GM12878 (cell line): Measurements from ENCODE around the gene SEMA4D. TPM values are rescaled to one million over a fixed set of nuclear protein-coding genes. Genes with fewer than 3 reads are reported as not detected.

Source experiments
- ATAC-seq: fragments of 200-7000 bp; cut with Tn5 transposase; 3 replicates; pipeline ENCODE4 v1.9.1; 2020; ENCODE audit warnings: mild to moderate bottlenecking, moderate library complexity
- BruUV-seq: library from RNA; stranded (reverse); fragments of 400-500 nt; replicated peaks from 2 replicates; lab custom pipeline; 2021; lab: Mats Ljungman, UMichigan
- CTCF ChIA-PET: fragments of 300-600 bp; sonication (Branson Sonifier 250); formaldehyde crosslinking; extraction: SDS; loops from one replicate; lab custom pipeline; 2021; ENCODE audit warnings: inconsistent platforms; lab: Yijun Ruan, JAX
- POLR2A ChIA-PET: fragments of 350-600 bp; formaldehyde crosslinking; extraction: SDS; loops from one replicate; lab custom pipeline; 2021; ENCODE audit warnings: inconsistent platforms; lab: Charles Lee
- RAD21 ChIA-PET: fragments of 300-600 bp; sonication (Branson Sonifier 250); formaldehyde crosslinking; loops from one replicate; lab custom pipeline; 2023; ENCODE audit warnings: antibody characterized with exemption; ENCODE audit not compliant: unreplicated experiment; lab: Charles Lee
- SMC1A ChIA-PET: fragments of 300-600 bp; sonication (Branson Sonifier 250); formaldehyde crosslinking; loops from one replicate; lab custom pipeline; 2023; ENCODE audit not compliant: unreplicated experiment, uncharacterized antibody; lab: Charles Lee
- DNase-seq: peaks from one replicate; pipeline ENCODE4 v3.0.0-alpha.2; 2011; ENCODE audit warnings: low read depth, low spot score
- FAIRE-seq: peaks from 3 replicates; lab custom pipeline; 2011; peaks lifted over from hg19 to GRCh38; lab: Jason Lieb, UNC
- H2AFZ ChIP-seq: 2 replicates; pipeline ENCODE4 v1.6.0; 2011; ENCODE audit warnings: low read depth, low read length, control low read depth; ENCODE audit not compliant: control insufficient read depth
- H3K27ac ChIP-seq: 2 replicates; pipeline ENCODE4 v1.5.1; 2011; ENCODE audit warnings: control low read depth; ENCODE audit not compliant: control insufficient read depth, insufficient read depth
- H3K27me3 ChIP-seq, 2 experiments: replicated peaks in 1 of 2; 2 replicates each; pipeline versions ENCODE4 v1.6.0 to v1.6.1; 2011; ENCODE audit warnings: low read length in 1 of 2; ENCODE audit not compliant: control insufficient read depth in 2 of 2, insufficient read depth in 2 of 2
- H3K36me3 ChIP-seq, 2 experiments: 2 replicates each; pipeline ENCODE4 v1.5.1; 2011; ENCODE audit warnings: low read length in 1 of 2; ENCODE audit not compliant: control insufficient read depth in 2 of 2, insufficient read depth in 2 of 2
- H3K4me1 ChIP-seq: 2 replicates; pipeline ENCODE4 v1.6.1; 2011; ENCODE audit warnings: mild to moderate bottlenecking, low read length, moderate library complexity, mixed read lengths; ENCODE audit not compliant: control insufficient read depth, insufficient read depth
- H3K4me2 ChIP-seq: 2 replicates; pipeline ENCODE4 v1.6.0; 2011; ENCODE audit warnings: control low read depth; ENCODE audit not compliant: control insufficient read depth, insufficient read depth
- H3K4me3 ChIP-seq: fragments of 200-600 bp; sonication (generic); 2 replicates; pipeline ENCODE4 v1.5.1; 2016
- H3K79me2 ChIP-seq: 2 replicates; pipeline ENCODE4 v1.6.0; 2011; ENCODE audit warnings: low read length; ENCODE audit not compliant: control insufficient read depth, insufficient read depth
- H3K9ac ChIP-seq: 2 replicates; pipeline ENCODE4 v1.8.0; 2011; ENCODE audit warnings: low read length, control low read depth, mixed read lengths; ENCODE audit not compliant: control insufficient read depth, insufficient read depth
- H3K9me3 ChIP-seq: replicated peaks from 3 replicates; pipeline ENCODE4 v1.5.1; 2011; ENCODE audit warnings: mild to moderate bottlenecking, low read length; ENCODE audit not compliant: control insufficient read depth, insufficient read depth
- H4K20me1 ChIP-seq: 2 replicates; pipeline ENCODE4 v1.6.0; 2011; ENCODE audit not compliant: control insufficient read depth, insufficient read depth
- HDAC6 ChIP-seq: fragments of 200-600 bp; sonication (generic); IDR thresholded peaks from one replicate; pipeline ENCODE4 v1.8.0; 2017; ENCODE audit warnings: antibody characterized with exemption; ENCODE audit not compliant: unreplicated experiment
- NKRF ChIP-seq: fragments of 450-650 bp; conservative IDR thresholded peaks from 2 replicates; pipeline ENCODE4 v1.6.1; 2017; ENCODE audit warnings: mild to moderate bottlenecking, moderate library complexity
- WGBS: methylation state at CpG from one replicate; pipeline ENCODE4 v1.1.6; 2016; ENCODE audit warnings: low lambda C conversion rate; ENCODE audit not compliant: insufficient replicate concordance, insufficient coverage; ENCODE audit errors: missing lambda C conversion rate; 5-methylcytosine and 5-hydroxymethylcytosine counted together
- in situ Hi-C: fragments of 300-500 bp; cut with MboI; formaldehyde crosslinking; loops from 9 replicates; pipeline ENCODE4 v1.14.3; 2018; ENCODE audit warnings: mixed read lengths
- intact Hi-C: fragments of 100-400 bp; cut with micrococcal nuclease; formaldehyde crosslinking; loops from one replicate; pipeline ENCODE4 v1.14.2; 2022; ENCODE audit not compliant: unreplicated experiment
- polyA plus RNA-seq, 11 experiments: library from polyadenylated mRNA; depleted of rRNA in 4 of 11; unstranded in 6 of 11; stranded (reverse) in 5 of 11; fragments of >200 nt; fragmentation: Nextera tagmentation in 4 of 11; fragmentation: Illumina TruSeq in 1 of 11; extraction: Ambion mirVana in 4 of 11; extraction: Trizol in 1 of 11; gene quantifications; 1 replicate in 1 of 11; 2 replicates in 10 of 11; pipeline versions ENCODE4 v1.2.1 to v1.2.3, GENCODE V29; 2011 to 2016; ENCODE audit warnings: inconsistent platforms in 2 of 11, missing spikeins in 2 of 11, low read depth in 1 of 11
- total RNA-seq, 4 experiments: library from RNA; depleted of rRNA in 3 of 4; stranded (reverse); fragments of >200 nt in 3 of 4; fragmentation: Illumina TruSeq in 1 of 4; extraction: Trizol in 1 of 4; gene quantifications; 2 replicates each; pipeline versions ENCODE4 v1.2.1 to v1.2.3, GENCODE V29; 2013 to 2021

SEMA4D gene
- total and polyA plus RNA-seq, 10 of the 15 experiments (the other 5 are each of a cell fraction or from before 2014, with no cell fraction given): 15.1 to 136 (median 39.6) TPM

GRCh38 chr9:89312222-89312571 lies 185.7 kb downstream of the SEMA4D start:
- H3K4me2 ChIP-seq: peak overlapping the region; percentile 89
- in situ Hi-C loops (loop anchor here (25.0 kb wide), 1 partner anchor 1750 kb away; no protein-coding TSS in a partner anchor), intact Hi-C loops (loop anchor here (10.0 kb wide), 1 partner anchor 183 kb away; the partner anchor contains the start of gene SEMA4D)
- peak overlapping the region; percentile 75 for H3K4me3 ChIP-seq
- H3K27ac ChIP-seq: peak overlapping the region; percentile 91
- H3K36me3 ChIP-seq: peaks cover 0 to 9% of the 10 kb centered on the region in 2 experiments; a peak in 3 of 4 replicates
- RAD21 ChIA-PET: no interaction called here
- no peaks in the 10 kb centered on the region; the same call in 1 of the 2 replicates for H3K4me1 ChIP-seq
- FAIRE-seq (no peak), ATAC-seq (no peak), DNase-seq (no peak)
- H3K27me3 ChIP-seq: no peaks in the 10 kb centered on the region
- SMC1A ChIA-PET: interaction anchor here (1.1 to 1.3 kb wide), 2 partner anchors 113 to 174 kb away, joined by 3 to 4 read pairs; no protein-coding TSS in a partner anchor
- CTCF ChIA-PET: interaction anchor here (1.0 to 1.9 kb wide), 2 partner anchors 13 to 237 kb away, joined by 3 to 7 read pairs; no protein-coding TSS in a partner anchor
- H3K9me3 ChIP-seq: no peaks in the 10 kb centered on the region
- BruUV-seq: no TSS peak
- H3K79me2 ChIP-seq: peaks cover 76% of the 10 kb centered on the region
- peaks cover 4% of the 10 kb centered on the region; the same call in 1 of the 2 replicates for H4K20me1 ChIP-seq
- peak overlapping the region; percentile 61 for H2AFZ ChIP-seq
- TF ChIP-seq HDAC6: no peak
- 0 out of 2 replicates have a peak, but pooled peaks have one; percentile 2 for TF ChIP-seq NKRF
- WGBS: under 1% methylated on average over 8 of the region's 8 CpGs
- POLR2A ChIA-PET: interaction anchor here (0.9 to 1.2 kb wide), 2 partner anchors 184 to 219 kb away, joined by 3 read pairs; no protein-coding TSS in a partner anchor
- peak overlapping the region; percentile 98 for H3K9ac ChIP-seq
